Activated CD4-positive, alpha-beta T cell treated with anti-CD3 and anti-CD28 coated beads, Interleukin-2, amount 50 U/mL, for 48 hours (primary cell): ENCODE data around the gene DNAH17.
"Not testable (repeated sequence)": the region's sequence is repeated elsewhere in the genome, so short reads cannot be mapped to it uniquely, and the experiment has no call there.

Experiments used
- DNase-seq, 2 experiments: peaks; one replicate each; pipeline ENCODE4 v3.0.0-alpha.2; 2020

DNAH17 gene

GRCh38 chr17:78476149-78476548 is 101.0 kb downstream of the DNAH17 start:
- DNase-seq = no peak

GRCh38 chr17:78475211-78475610 is 102.0 kb downstream of the DNAH17 start:
- DNase-seq = no peak

GRCh38 chr17:78474614-78475146 is 102.5 kb downstream of the DNAH17 start:
- no peak for DNase-seq

GRCh38 chr17:78473951-78474613 is 103.1 kb downstream of the DNAH17 start:
- DNase-seq = no peak

GRCh38 chr17:78472035-78472905 is 104.9 kb downstream of the DNAH17 start:
- DNase-seq = no peak

- no peak for DNase-seq
Measured at GRCh38 chr17:78471635-78472034, 105.6 kb downstream of the DNAH17 start.

- DNase-seq = no peak
Measured at GRCh38 chr17:78469443-78469842, 107.8 kb downstream of the DNAH17 start.

- DNase-seq = no peak
Measured at GRCh38 chr17:78468366-78468765, 108.8 kb downstream of the DNAH17 start.

- no peak for DNase-seq
Measured at GRCh38 chr17:78466786-78467715, 110.1 kb downstream of the DNAH17 start.

- DNase-seq = not testable (repeated sequence)
Measured at GRCh38 chr17:78466109-78466785, 110.9 kb downstream of the DNAH17 start.

- DNase-seq = no peak
Measured at GRCh38 chr17:78462148-78462547, 115.0 kb downstream of the DNAH17 start.

GRCh38 chr17:78461799-78462053 is 115.5 kb downstream of the DNAH17 start:
- DNase-seq = no peak

- no peak for DNase-seq
Measured at GRCh38 chr17:78460951-78461798, 116.0 kb downstream of the DNAH17 start.

GRCh38 chr17:78460176-78460675 is 117.0 kb downstream of the DNAH17 start:
- DNase-seq = no peak

GRCh38 chr17:78459696-78460095 is 117.5 kb downstream of the DNAH17 start:
- no peak for DNase-seq

GRCh38 chr17:78458736-78459335 is 118.4 kb downstream of the DNAH17 start:
- DNase-seq = no peak

GRCh38 chr17:78458091-78458490 is 119.1 kb downstream of the DNAH17 start:
- no peak for DNase-seq

- no peak for DNase-seq
Measured at GRCh38 chr17:78454346-78454745, 122.8 kb downstream of the DNAH17 start.

GRCh38 chr17:78451753-78452152 is 125.4 kb downstream of the DNAH17 start:
- no peak for DNase-seq

GRCh38 chr17:78450696-78451345 is 126.4 kb downstream of the DNAH17 start:
- no peak for DNase-seq
